Lower lobe of right lung (tissue), 2 donors: Measurements from ENCODE around the gene PHKG2. TPM values are rescaled to one million over a fixed set of nuclear protein-coding genes. Genes with fewer than 3 reads are reported as not detected.

Experiments
- ATAC-seq, 2 donors: fragments of 200-7000 bp; cut with Tn5 transposase; one replicate each; pipeline ENCODE4 v1.9.1; 2020 to 2022; ENCODE audit warnings: mild to moderate bottlenecking in 2 of 2, moderate library complexity in 2 of 2
- DNase-seq: peaks from one replicate; pipeline ENCODE4 v3.0.0-alpha.2; 2020
- H3K27ac ChIP-seq: fragments of 200-600 bp; one replicate; pipeline ENCODE4 v1.8.0; 2022
- H3K27me3 ChIP-seq: fragments of 200-600 bp; one replicate; pipeline ENCODE4 v1.8.0; 2022; ENCODE audit warnings: low read depth
- H3K36me3 ChIP-seq: fragments of 200-600 bp; one replicate; pipeline ENCODE4 v1.8.0; 2022; ENCODE audit warnings: mild to moderate bottlenecking
- H3K4me1 ChIP-seq: fragments of 200-600 bp; one replicate; pipeline ENCODE4 v1.8.0; 2022
- H3K4me3 ChIP-seq: fragments of 200-600 bp; one replicate; pipeline ENCODE4 v1.8.0; 2022; ENCODE audit warnings: mild to moderate bottlenecking
- H3K9me3 ChIP-seq: fragments of 200-600 bp; one replicate; pipeline ENCODE4 v1.8.0; 2022
- intact Hi-C: fragments of 100-400 bp; cut with DNase I; formaldehyde crosslinking; loops from one replicate; pipeline ENCODE4 v1.11.0; 2022
- total RNA-seq: library from RNA; stranded (reverse); fragmentation: NEBNext Ultra II Directional; extraction: Animal tissue kit (Norgen Biotek cat#: 25700); gene quantifications from one replicate; pipeline ENCODE4 v1.2.1, GENCODE V29; 2021
- TF ChIP-seq, protein P1 (sequence below): fragments of 200-600 bp; IDR thresholded peaks from one replicate; pipeline ENCODE4 v1.8.0; 2022; ENCODE audit warnings: antibody characterized with exemption, mild to moderate bottlenecking
- donor health status: DM: no; HTN: yes; CAD: no; lungs with severe emphysema.

The PHKG2 gene
- total RNA-seq, 1 donor from 2014 or later = 25.5 TPM

DNA sequence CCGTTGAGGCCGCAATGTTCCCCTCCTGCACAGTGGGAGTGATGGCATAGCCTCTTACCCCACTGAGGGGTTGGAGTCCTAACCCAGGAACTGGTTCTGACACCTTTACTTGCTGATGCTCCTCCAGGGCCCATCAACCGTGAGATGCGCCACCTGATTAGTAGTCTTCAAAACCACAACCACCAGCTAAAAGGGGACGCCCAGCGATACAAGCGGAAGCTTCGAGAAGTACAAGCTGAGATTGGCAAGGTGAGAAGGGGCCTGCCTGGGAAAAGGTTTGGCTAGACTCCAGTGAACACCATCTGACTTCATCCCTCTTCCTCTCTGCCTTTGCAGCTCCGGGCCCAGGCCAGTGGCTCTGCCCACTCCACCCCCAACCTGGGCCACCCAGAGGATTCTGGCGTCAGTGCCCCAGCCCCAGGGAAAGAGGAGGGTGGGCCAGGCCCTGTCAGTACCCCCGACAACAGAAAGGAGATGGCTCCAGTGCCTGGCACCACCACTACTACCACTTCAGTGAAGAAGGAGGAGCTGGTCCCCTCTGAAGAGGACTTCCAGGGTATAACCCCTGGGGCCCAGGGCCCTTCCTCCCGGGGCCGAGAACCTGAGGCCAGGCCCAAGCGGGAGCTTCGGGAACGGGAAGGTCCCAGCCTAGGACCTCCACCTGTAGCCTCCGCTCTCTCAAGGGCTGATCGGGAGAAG, 19.7 kb downstream of the PHKG2 start:
- Histone ChIP-seq H3K27ac (no peak overlapping the region), H3K36me3 (peaks cover 100% of the 10 kb centered on the region), H3K4me1 (peaks cover 13% of the 10 kb centered on the region), H3K27me3 (no peaks in the 10 kb centered on the region), H3K9me3 (no peaks in the 10 kb centered on the region), H3K4me3 (no peak overlapping the region)
- DNase-seq (peak; percentile 17), ATAC-seq (no peak)
- intact Hi-C loops = no loop called here
- TF ChIP-seq, protein P1, sequence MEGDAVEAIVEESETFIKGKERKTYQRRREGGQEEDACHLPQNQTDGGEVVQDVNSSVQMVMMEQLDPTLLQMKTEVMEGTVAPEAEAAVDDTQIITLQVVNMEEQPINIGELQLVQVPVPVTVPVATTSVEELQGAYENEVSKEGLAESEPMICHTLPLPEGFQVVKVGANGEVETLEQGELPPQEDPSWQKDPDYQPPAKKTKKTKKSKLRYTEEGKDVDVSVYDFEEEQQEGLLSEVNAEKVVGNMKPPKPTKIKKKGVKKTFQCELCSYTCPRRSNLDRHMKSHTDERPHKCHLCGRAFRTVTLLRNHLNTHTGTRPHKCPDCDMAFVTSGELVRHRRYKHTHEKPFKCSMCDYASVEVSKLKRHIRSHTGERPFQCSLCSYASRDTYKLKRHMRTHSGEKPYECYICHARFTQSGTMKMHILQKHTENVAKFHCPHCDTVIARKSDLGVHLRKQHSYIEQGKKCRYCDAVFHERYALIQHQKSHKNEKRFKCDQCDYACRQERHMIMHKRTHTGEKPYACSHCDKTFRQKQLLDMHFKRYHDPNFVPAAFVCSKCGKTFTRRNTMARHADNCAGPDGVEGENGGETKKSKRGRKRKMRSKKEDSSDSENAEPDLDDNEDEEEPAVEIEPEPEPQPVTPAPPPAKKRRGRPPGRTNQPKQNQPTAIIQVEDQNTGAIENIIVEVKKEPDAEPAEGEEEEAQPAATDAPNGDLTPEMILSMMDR = no peak

DNA sequence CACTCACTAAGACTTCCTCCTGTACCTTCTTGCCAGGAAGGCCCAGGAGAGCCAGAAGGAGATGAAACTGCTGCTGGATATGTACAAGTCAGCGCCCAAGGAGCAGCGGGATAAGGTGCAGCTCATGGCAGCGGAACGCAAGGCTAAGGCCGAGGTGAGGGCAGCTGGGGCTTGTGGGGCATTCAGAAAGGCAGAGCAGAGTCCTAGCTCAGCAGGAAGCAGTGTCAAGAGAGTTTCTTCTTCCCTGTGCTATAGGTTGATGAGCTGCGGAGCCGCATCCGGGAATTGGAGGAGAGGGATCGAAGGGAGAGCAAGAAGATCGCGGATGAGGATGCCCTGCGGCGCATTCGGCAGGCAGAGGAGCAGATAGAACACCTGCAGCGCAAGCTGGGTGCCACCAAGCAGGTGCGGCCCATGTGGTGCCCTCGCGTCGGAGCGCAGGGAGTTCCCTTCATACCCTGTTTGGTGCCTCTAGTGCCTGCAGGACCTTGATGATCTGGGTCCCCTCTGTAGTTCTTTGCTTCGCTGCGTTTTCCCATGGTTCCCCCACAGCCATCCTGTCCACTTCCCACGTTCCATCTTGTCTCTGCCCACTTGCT, 20.5 kb downstream of the PHKG2 start:
- Histone ChIP-seq H3K9me3 (no peaks in the 10 kb centered on the region), H3K27ac (no peak overlapping the region), H3K4me1 (peaks cover 5% of the 10 kb centered on the region), H3K4me3 (no peak overlapping the region), H3K36me3 (peaks cover 100% of the 10 kb centered on the region), H3K27me3 (no peaks in the 10 kb centered on the region)
- intact Hi-C loops = no loop called here
- ATAC-seq (no peak), DNase-seq (peak; percentile 29)
- TF ChIP-seq, protein P1 = no peak

DNA sequence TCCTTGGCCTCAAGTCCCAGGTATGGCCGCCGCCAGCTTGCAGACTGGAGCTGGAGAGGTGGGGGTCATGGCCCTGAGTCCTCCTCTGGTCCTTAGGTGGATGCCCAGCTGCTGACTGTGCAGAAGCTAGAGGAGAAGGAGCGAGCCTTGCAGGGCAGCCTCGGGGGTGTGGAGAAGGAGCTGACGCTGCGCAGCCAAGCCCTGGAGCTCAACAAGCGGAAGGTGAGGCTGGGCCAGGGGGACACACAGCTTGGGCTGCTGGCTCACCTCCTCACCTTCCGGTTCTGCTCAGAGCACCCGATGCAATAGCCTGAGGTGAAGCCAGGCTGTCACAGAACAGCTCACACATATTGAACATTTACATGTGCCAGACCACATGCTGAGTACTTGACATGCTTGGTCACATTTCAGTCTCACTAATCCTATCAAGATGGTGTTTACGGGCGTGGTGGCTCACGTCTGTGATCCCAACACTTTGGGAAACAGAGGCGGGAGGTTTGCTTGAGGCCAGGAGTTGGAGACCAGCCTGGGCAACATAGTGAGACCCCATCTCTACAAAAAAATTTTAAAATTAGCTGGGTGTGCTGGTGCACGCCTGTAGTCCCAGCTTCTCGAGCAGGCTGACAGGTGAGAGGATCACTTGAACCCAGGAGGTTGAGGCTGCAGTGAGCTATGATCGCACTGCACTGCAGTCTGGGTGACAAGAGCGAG, 21.3 kb downstream of the PHKG2 start:
- TF ChIP-seq, protein P1 = no peak
- peak; percentile 30 for DNase-seq
- H3K4me1 ChIP-seq = peaks cover 1% of the 10 kb centered on the region

GRCh38 chr16:30771726-30772125, 23.5 kb downstream of the PHKG2 start:
- intact Hi-C loops = no loop called here
- Histone ChIP-seq H3K27ac (no peak overlapping the region), H3K4me3 (no peak overlapping the region), H3K9me3 (no peaks in the 10 kb centered on the region), H3K36me3 (peaks cover 79% of the 10 kb centered on the region), H3K27me3 (no peaks in the 10 kb centered on the region), H3K4me1 (peaks cover 18% of the 10 kb centered on the region)
- no peak for DNase-seq
- ATAC-seq = no peak
- TF ChIP-seq, protein P1 = no peak

More for the DNA sequence above, 21.3 kb downstream of the PHKG2 start:
- no peak for ATAC-seq
- intact Hi-C loops = no loop called here
- Histone ChIP-seq H3K27me3 (no peaks in the 10 kb centered on the region), H3K27ac (no peak overlapping the region), H3K4me3 (no peak overlapping the region), H3K36me3 (peaks cover 100% of the 10 kb centered on the region), H3K9me3 (no peaks in the 10 kb centered on the region)

- ATAC-seq (no peak), DNase-seq (no peak)
- TF ChIP-seq, protein P1 = no peak
- Histone ChIP-seq H3K27ac (no peak overlapping the region), H3K4me1 (peaks cover 19% of the 10 kb centered on the region), H3K9me3 (no peaks in the 10 kb centered on the region), H3K4me3 (no peak overlapping the region), H3K36me3 (peaks cover 58% of the 10 kb centered on the region), H3K27me3 (no peaks in the 10 kb centered on the region)
- intact Hi-C loops = no loop called here
Measured at GRCh38 chr16:30773826-30774225, 25.6 kb downstream of the PHKG2 start.
